ENCODE results near the gene MACIR.

DNA sequence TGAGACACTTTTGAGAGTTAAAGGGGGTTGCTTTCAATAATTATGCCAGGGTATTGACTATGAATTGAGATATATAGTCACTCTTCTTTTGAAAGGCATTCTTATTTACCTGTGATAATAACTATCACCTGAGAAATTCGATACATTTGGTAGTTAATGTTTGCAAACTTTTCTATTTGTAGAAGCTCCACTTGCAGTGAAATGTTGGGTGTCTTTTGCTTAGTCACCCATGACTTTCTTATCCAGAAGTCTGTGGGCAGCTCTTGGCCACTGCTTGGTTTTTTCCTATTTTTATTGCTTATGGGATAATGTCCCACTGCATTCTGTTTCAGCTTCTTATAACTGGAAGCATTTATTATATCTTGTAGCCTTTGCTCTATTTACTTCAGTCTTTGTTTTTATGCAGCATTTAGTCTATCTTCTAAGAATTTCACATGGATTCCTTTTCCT lies 3.9 kb downstream of the MACIR start:
- TF ChIP-seq POLR2A (IDR thresholded peaks at IDR 0.05), result no peak
- no peak for TF ChIP-seq CTCF (IDR thresholded peaks at IDR 0.05)
- TF ChIP-seq POLR2AphosphoS5 (IDR thresholded peaks at IDR 0.05), result no peak
- TF ChIP-seq EP300 (IDR thresholded peaks at IDR 0.05), result no peak
